Left lung (tissue), 10 donors: Measurements from ENCODE around the gene GLRX3. TPM values are rescaled to one million over a fixed set of nuclear protein-coding genes. Genes with fewer than 3 reads are reported as not detected.

Experiments
- ATAC-seq: fragments of 200-7000 bp; cut with Tn5 transposase; one replicate; pipeline ENCODE4 v1.9.1; 2020; ENCODE audit warnings: moderate library complexity
- DNase-seq, 4 donors: peaks; one replicate each; pipeline ENCODE4 v3.0.0-alpha.2; 2013 to 2020
- H3K27ac ChIP-seq, 2 donors: fragments of 200-600 bp; sonication (generic) in 1 of 2; one replicate each; pipeline versions ENCODE4 v1.5.0 to v1.8.0; 2020 to 2021
- H3K27me3 ChIP-seq, 2 donors: fragments of 200-600 bp; sonication (generic) in 1 of 2; one replicate each; pipeline versions ENCODE4 v1.5.0 to v1.8.0; 2020 to 2021
- H3K36me3 ChIP-seq, 2 donors: fragments of 200-600 bp; sonication (generic) in 1 of 2; one replicate each; pipeline versions ENCODE4 v1.5.0 to v1.8.0; 2020 to 2021
- H3K4me1 ChIP-seq, 2 donors: fragments of 200-600 bp; one replicate each; pipeline ENCODE4 v1.8.0; 2021
- H3K4me3 ChIP-seq, 2 donors: fragments of 200-600 bp; sonication (generic) in 1 of 2; one replicate each; pipeline versions ENCODE4 v1.5.0 to v1.8.0; 2020 to 2021; ENCODE audit warnings: mild to moderate bottlenecking in 1 of 2
- H3K9me3 ChIP-seq, 2 donors: fragments of 200-600 bp; sonication (generic) in 1 of 2; one replicate each; pipeline versions ENCODE4 v1.5.0 to v1.8.0; 2020 to 2021
- intact Hi-C, 2 donors: fragments of 100-400 bp; cut with DNase I; formaldehyde crosslinking; loops; one replicate each; pipeline versions ENCODE4 v1.11.2 to v1.14.2; 2022
- polyA plus RNA-seq, 6 donors: library from polyadenylated mRNA; unstranded; fragments of 120-200 nt; gene quantifications; one replicate each; pipeline ENCODE4 v1.2.1, GENCODE V29; 2013; ENCODE audit not compliant: insufficient read length in 6 of 6
- total RNA-seq, 2 donors: library from RNA; stranded (reverse); fragmentation: NEBNext Ultra II Directional; extraction: Animal tissue kit (Norgen Biotek cat#: 25700); gene quantifications; one replicate each; pipeline ENCODE4 v1.2.1, GENCODE V29; 2021
- TF ChIP-seq, protein P1 (sequence below), 2 donors: fragments of 200-600 bp; sonication (generic) in 1 of 2; IDR thresholded peaks; one replicate each; pipeline versions ENCODE4 v1.5.0 to v1.8.0; 2021; ENCODE audit warnings: antibody characterized with exemption in 2 of 2
- donor health status: DM: no; HTN: yes; CAD: no.
- donor health status: DM: no; HTN: no; CAD: no.

GLRX3 gene
- total and polyA plus RNA-seq, 8 donors = 67.3 to 88.6 (median 75.9) TPM

- Histone ChIP-seq H3K4me3 (peak overlapping the region in 1 of 2 donors; percentile 62), H3K36me3 (peaks cover 0 to 5% of the 10 kb centered on the region in 2 donors), H3K27me3 (no peaks in the 10 kb centered on the region), H3K9me3 (no peaks in the 10 kb centered on the region), H3K27ac (peak overlapping the region in 1 of 2 donors; percentile 97), H3K4me1 (peaks cover 0 to 26% of the 10 kb centered on the region in 2 donors)
- intact Hi-C loops = no loop called here
- ATAC-seq = no peak
- no peak for DNase-seq
- TF ChIP-seq, protein P1, sequence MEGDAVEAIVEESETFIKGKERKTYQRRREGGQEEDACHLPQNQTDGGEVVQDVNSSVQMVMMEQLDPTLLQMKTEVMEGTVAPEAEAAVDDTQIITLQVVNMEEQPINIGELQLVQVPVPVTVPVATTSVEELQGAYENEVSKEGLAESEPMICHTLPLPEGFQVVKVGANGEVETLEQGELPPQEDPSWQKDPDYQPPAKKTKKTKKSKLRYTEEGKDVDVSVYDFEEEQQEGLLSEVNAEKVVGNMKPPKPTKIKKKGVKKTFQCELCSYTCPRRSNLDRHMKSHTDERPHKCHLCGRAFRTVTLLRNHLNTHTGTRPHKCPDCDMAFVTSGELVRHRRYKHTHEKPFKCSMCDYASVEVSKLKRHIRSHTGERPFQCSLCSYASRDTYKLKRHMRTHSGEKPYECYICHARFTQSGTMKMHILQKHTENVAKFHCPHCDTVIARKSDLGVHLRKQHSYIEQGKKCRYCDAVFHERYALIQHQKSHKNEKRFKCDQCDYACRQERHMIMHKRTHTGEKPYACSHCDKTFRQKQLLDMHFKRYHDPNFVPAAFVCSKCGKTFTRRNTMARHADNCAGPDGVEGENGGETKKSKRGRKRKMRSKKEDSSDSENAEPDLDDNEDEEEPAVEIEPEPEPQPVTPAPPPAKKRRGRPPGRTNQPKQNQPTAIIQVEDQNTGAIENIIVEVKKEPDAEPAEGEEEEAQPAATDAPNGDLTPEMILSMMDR (IDR thresholded peaks at IDR 0.05) = no peak
Measured at GRCh38 chr10:130108934-130109604, 27.1 kb upstream of the GLRX3 start.

- peaks cover 0 to 26% of the 10 kb centered on the region in 2 donors for H3K4me1 ChIP-seq
- intact Hi-C loops = no loop called here
Measured at GRCh38 chr10:130109796-130110245, 26.4 kb upstream of the GLRX3 start.

DNA sequence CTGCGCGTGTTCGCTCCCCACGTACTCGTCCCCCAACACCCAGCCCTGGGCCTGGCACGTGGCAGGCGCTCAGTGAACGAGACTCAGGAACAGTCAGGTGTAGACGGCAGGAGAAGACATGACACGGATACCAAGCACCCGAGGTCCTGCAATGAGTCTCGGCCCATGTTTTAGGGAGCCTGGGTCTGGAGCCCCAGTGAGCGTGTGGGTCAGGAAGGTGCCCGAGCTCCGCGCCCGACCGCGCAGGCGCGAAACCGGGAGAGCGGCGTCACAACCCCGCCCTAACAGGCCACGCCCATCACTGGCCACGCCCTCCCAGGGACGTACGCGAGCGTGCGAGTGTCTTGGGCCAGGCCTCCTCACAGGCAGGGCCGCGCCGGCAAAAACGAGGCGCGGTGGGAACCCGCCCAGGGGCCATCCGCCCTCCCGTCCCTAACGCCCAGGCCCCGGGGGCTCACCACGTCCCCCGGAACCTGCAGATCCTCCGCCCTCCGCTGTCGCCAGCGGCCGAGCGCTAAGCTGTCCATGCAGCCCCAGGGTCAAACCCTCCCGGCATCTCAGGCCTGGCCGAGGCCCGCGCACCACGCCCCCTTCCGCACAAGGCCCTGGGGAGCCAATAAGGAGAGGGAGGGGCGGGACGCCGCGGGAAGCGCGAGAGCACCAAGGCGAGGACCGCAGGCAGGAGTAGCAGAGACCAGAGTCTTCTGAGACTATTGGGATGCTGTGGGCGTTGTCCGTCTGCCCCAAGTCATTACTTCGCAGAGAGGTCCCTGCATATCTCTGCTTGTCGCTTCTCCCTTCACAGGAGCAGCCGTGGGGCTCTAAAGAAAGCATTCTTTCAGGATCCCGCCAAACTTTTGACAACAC is 25.7 kb upstream of the GLRX3 start, which contains the start of gene C10orf143:
Gene C10orf143, minus strand, starts transcription at position 585 of the 867 bp plus-strand sequence. Its CDS starts 58 bp downstream, at position 527.
- H3K4me3 ChIP-seq = peak within 1 kb of the TSS; percentile 62 to 87
- peak; percentile 95 for ATAC-seq
- peaks cover 0 to 5% of the 10 kb centered on the region in 2 donors for H3K36me3 ChIP-seq
- peak within 1 kb of the TSS; percentile 89 to 97 for H3K27ac ChIP-seq
- peaks cover 0 to 26% of the 10 kb centered on the region in 2 donors for H3K4me1 ChIP-seq
- DNase-seq = peak; percentile 98 to 100 (median 98)
- intact Hi-C loops = no loop called here
- TF ChIP-seq, protein P1 (IDR thresholded peaks at IDR 0.05) = no peak
- H3K27me3 ChIP-seq = no peaks in the 10 kb centered on the region
- no peaks in the 10 kb centered on the region for H3K9me3 ChIP-seq

More at GRCh38 chr10:130109796-130110245, 26.4 kb upstream of the GLRX3 start:
- Histone ChIP-seq H3K9me3 (no peaks in the 10 kb centered on the region), H3K27me3 (no peaks in the 10 kb centered on the region), H3K4me3 (peak overlapping the region; percentile 62 to 87), H3K36me3 (peaks cover 0 to 5% of the 10 kb centered on the region in 2 donors), H3K27ac (peak overlapping the region; percentile 89 to 97)
- peak; percentile 54 for ATAC-seq
- peak in 3 of 4 donors; percentile 50 to 94 (median 88) for DNase-seq
- TF ChIP-seq, protein P1 (IDR thresholded peaks at IDR 0.05) = peak; percentile 74 to 77

- intact Hi-C loops = no loop called here
Measured at GRCh38 chr10:130111113-130111851, 24.9 kb upstream of the GLRX3 start.

More at GRCh38 chr10:130111113-130111851, 24.9 kb upstream of the GLRX3 start:
- peaks cover 0 to 26% of the 10 kb centered on the region in 2 donors for H3K4me1 ChIP-seq
- peak overlapping the region; percentile 89 to 97 for H3K27ac ChIP-seq
- H3K36me3 ChIP-seq = no peaks in the 10 kb centered on the region
- no peaks in the 10 kb centered on the region for H3K9me3 ChIP-seq
- DNase-seq (peak; percentile 96 to 97 (median 97)), ATAC-seq (peak; percentile 92)
- TF ChIP-seq, protein P1 (IDR thresholded peaks at IDR 0.05) = no peak
- no peaks in the 10 kb centered on the region for H3K27me3 ChIP-seq
- peak overlapping the region; percentile 62 to 87 for H3K4me3 ChIP-seq
